Panc1 (cell line): Measurements from ENCODE around the gene CDK19. TPM values are rescaled to one million over a fixed set of nuclear protein-coding genes. Genes with fewer than 3 reads are reported as not detected.
A peak's percentile ranks its signal among the peaks of the same experiment; 100 is the strongest.
"Not testable (repeated sequence)": the region's sequence is repeated elsewhere in the genome, so short reads cannot be mapped to it uniquely, and the experiment has no call there.

Source experiments
- ATAC-seq: fragments of 200-7000 bp; cut with Tn5 transposase; 2 replicates; pipeline ENCODE4 v1.9.1; 2020; ENCODE audit warnings: mild to moderate bottlenecking, moderate library complexity
- BruUV-seq: library from RNA; stranded (reverse); fragments of 400-500 nt; replicated peaks from 2 replicates; lab custom pipeline; 2021; lab: Mats Ljungman, UMichigan
- CTCF ChIA-PET: fragments of 300-600 bp; sonication (Branson Sonifier 250); formaldehyde crosslinking; loops from one replicate; lab custom pipeline; 2022; ENCODE audit warnings: antibody characterized with exemption; lab: Charles Lee
- POLR2A ChIA-PET: fragments of 300-600 bp; sonication (Branson Sonifier 250); formaldehyde crosslinking; loops from one replicate; lab custom pipeline; 2022; ENCODE audit warnings: antibody characterized with exemption; lab: Charles Lee
- DNase-seq: peaks from one replicate; pipeline ENCODE4 v3.0.0-alpha.2; 2010; ENCODE audit warnings: low read depth, low spot score
- H3K27ac ChIP-seq: 2 replicates; pipeline ENCODE4 v1.5.1; 2011; ENCODE audit warnings: mild to moderate bottlenecking, low read length, inconsistent platforms
- H3K27me3 ChIP-seq: fragments of 200-500 bp; sonication (Bioruptor generic); 2 replicates; pipeline ENCODE4 v1.6.0; 2014; ENCODE audit warnings: low read length, inconsistent platforms; ENCODE audit not compliant: control insufficient read depth, insufficient read depth
- H3K36me3 ChIP-seq: fragments of 200-500 bp; sonication (Bioruptor generic); 2 replicates; pipeline ENCODE4 v1.5.1; 2014; ENCODE audit warnings: inconsistent platforms, mild to moderate bottlenecking, low read length, moderate library complexity; ENCODE audit not compliant: control insufficient read depth, insufficient read depth
- H3K4me1 ChIP-seq: 2 replicates; pipeline ENCODE4 v1.5.1; 2011; ENCODE audit warnings: inconsistent platforms, mild to moderate bottlenecking, low read length, moderate library complexity; ENCODE audit not compliant: control insufficient read depth, insufficient read depth
- H3K4me3 ChIP-seq, 2 experiments: 2 replicates each; pipeline ENCODE4 v1.5.1; 2011 to 2012; ENCODE audit warnings: low read depth in 2 of 2, low read length in 2 of 2, mild to moderate bottlenecking in 2 of 2, inconsistent platforms in 1 of 2, moderate library complexity in 1 of 2
- H3K9me3 ChIP-seq: fragments of 200-500 bp; sonication (Bioruptor generic); 2 replicates; pipeline ENCODE4 v1.5.1; 2014; ENCODE audit warnings: low read depth, mild to moderate bottlenecking, inconsistent platforms, low read length, moderate library complexity; ENCODE audit not compliant: control insufficient read depth, insufficient read depth
- CTCF ChIP-seq: fragments of 450-650 bp; IDR thresholded peaks from 2 replicates; pipeline ENCODE4 v1.5.1; 2017; ENCODE audit warnings: mild to moderate bottlenecking
- POLR2AphosphoS5 ChIP-seq: IDR thresholded peaks from 2 replicates; pipeline ENCODE4 v1.6.1; 2012; ENCODE audit warnings: mild to moderate bottlenecking, low read depth, low read length, moderate library complexity
- SIN3A ChIP-seq: IDR thresholded peaks from 2 replicates; pipeline ENCODE4 v1.6.1; 2012; ENCODE audit warnings: low read depth, mild to moderate bottlenecking, low read length, moderate library complexity, borderline replicate concordance; ENCODE audit not compliant: insufficient read depth
- TCF7L2 ChIP-seq: IDR thresholded peaks from 2 replicates; pipeline ENCODE4 v1.6.1; 2011; ENCODE audit warnings: mild to moderate bottlenecking, low read depth, low read length, inconsistent platforms
- in situ Hi-C: cut with HindIII; loops from 2 replicates; pipeline ENCODE4 v1.10.0; 2016; ENCODE audit warnings: low sequenced_read_pairs, low pct_unique_long_range_greater_than_20kb
- intact Hi-C: fragments of 100-400 bp; cut with micrococcal nuclease; formaldehyde crosslinking; loops from one replicate; pipeline ENCODE4 v1.10.0; 2022; ENCODE audit not compliant: unreplicated experiment
- total RNA-seq: library from RNA; stranded (reverse); gene quantifications from one replicate; pipeline ENCODE4 v1.2.1, GENCODE V29; 2021; ENCODE audit not compliant: unreplicated experiment
- TF ChIP-seq, protein P1 (sequence below), 2 experiments: IDR thresholded peaks; 2 replicates each; pipeline ENCODE4 v1.6.1; 2011 to 2012; ENCODE audit warnings: low read depth in 2 of 2, control low read depth in 1 of 2, low read length in 1 of 2, mild to moderate bottlenecking in 1 of 2, moderate library complexity in 1 of 2; ENCODE audit not compliant: insufficient read depth in 1 of 2

CDK19 gene
- total RNA-seq, 1 experiment from 2014 or later = 48.4 TPM

DNA sequence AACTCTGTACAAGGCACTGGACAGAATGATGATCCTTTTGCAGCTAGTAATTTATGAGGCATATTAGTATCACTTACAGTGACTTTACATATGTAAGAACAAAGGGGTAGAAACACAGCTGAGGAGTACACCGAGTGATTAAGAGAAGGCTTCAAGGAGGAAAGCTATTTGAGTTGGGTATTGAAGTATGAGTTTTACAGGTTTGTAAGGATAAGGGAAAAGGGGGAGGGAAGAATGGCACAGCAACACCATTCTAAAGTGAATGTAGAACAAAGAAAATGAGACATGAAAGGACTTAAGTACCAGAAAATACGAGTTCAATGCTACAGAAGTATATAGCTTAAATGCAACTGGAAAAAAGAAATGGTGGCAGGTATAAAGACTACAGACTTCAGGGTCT lies 5.5 kb downstream of the CDK19 start:
- POLR2A ChIA-PET = interaction anchor here (0.8 kb wide), 1 partner anchor 22 kb away, joined by 3 read pairs; no protein-coding TSS in a partner anchor
- Histone ChIP-seq H3K27ac (no peak overlapping the region), H3K36me3 (no peaks in the 10 kb centered on the region), H3K4me3 (no peak overlapping the region), H3K9me3 (no peaks in the 10 kb centered on the region), H3K4me1 (peaks cover 12% of the 10 kb centered on the region), H3K27me3 (no peaks in the 10 kb centered on the region)
- no peak for ATAC-seq
- TF ChIP-seq, protein P1, sequence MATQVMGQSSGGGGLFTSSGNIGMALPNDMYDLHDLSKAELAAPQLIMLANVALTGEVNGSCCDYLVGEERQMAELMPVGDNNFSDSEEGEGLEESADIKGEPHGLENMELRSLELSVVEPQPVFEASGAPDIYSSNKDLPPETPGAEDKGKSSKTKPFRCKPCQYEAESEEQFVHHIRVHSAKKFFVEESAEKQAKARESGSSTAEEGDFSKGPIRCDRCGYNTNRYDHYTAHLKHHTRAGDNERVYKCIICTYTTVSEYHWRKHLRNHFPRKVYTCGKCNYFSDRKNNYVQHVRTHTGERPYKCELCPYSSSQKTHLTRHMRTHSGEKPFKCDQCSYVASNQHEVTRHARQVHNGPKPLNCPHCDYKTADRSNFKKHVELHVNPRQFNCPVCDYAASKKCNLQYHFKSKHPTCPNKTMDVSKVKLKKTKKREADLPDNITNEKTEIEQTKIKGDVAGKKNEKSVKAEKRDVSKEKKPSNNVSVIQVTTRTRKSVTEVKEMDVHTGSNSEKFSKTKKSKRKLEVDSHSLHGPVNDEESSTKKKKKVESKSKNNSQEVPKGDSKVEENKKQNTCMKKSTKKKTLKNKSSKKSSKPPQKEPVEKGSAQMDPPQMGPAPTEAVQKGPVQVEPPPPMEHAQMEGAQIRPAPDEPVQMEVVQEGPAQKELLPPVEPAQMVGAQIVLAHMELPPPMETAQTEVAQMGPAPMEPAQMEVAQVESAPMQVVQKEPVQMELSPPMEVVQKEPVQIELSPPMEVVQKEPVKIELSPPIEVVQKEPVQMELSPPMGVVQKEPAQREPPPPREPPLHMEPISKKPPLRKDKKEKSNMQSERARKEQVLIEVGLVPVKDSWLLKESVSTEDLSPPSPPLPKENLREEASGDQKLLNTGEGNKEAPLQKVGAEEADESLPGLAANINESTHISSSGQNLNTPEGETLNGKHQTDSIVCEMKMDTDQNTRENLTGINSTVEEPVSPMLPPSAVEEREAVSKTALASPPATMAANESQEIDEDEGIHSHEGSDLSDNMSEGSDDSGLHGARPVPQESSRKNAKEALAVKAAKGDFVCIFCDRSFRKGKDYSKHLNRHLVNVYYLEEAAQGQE (IDR thresholded peaks at IDR 0.05; ENCODE audit: insufficient read depth in 1 of 2, low read depth in 2 of 2, low read length in 1 of 2) = no peak
- TF ChIP-seq TCF7L2 = no peak
- TF ChIP-seq CTCF = no peak
- no peak for TF ChIP-seq POLR2AphosphoS5
- TF ChIP-seq SIN3A = no peak
- in situ Hi-C loops = no loop called here
- BruUV-seq = TSS peak; percentile 17
- CTCF ChIA-PET = no interaction called here
- intact Hi-C loops = loop anchor here (5.0 kb wide), 1 partner anchor 127 kb away; no protein-coding TSS in a partner anchor
- DNase-seq = no peak

DNA sequence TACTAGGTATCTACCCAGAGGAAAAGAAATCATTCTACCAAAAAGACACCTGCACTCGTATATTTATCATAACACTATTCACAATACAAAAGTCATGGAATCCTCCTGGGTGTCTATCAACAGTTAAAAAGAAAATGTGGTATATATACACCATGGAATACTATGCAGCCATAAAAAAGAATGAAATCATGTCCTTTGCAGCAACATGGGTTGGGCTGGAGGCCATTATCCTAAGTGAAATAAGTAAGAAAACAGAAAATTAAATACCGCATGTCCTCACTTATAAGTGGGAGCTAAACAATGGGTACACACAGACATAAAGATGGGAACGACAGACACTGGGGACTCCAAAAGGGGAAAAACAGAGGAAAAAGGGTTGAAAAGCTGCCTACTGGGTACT lies 13.1 kb downstream of the CDK19 start:
- H3K36me3 ChIP-seq, BruUV-seq, in situ Hi-C loops, H3K9me3 ChIP-seq, CTCF ChIA-PET, DNase-seq, ATAC-seq, intact Hi-C loops, H3K27ac ChIP-seq, H3K4me1 ChIP-seq, H3K27me3 ChIP-seq, H3K4me3 ChIP-seq: not testable (repeated sequence)
- POLR2A ChIA-PET = interaction anchor here (0.7 kb wide), 1 partner anchor 13 kb away, joined by 5 read pairs; the partner anchor contains the start of gene CDK19

DNA sequence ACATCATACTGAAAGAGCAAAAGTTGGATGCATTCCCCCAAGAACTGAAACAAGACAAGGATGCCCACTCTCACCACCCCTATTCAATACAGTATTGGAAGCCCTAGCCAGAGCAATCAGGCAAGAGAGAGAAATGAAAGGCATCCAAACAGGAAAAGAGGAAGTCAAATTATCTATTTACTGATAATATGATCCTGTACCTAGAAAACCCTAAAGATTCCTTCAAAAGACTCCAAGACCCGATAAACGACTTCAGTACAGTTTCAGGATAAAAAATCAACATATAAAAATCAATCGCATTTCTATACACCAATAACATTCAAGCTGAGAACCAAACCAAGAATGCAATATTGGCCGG lies 14.5 kb downstream of the CDK19 start:
- intact Hi-C loops = no loop called here
- no peak overlapping the region for H3K27ac ChIP-seq
- in situ Hi-C loops = no loop called here
- DNase-seq = no peak
- ATAC-seq = no peak
- no peaks in the 10 kb centered on the region for H3K9me3 ChIP-seq
- no TSS peak for BruUV-seq
- H3K4me3 ChIP-seq = no peak overlapping the region
- H3K27me3 ChIP-seq = no peaks in the 10 kb centered on the region
- H3K4me1 ChIP-seq = no peaks in the 10 kb centered on the region
- TF ChIP-seq TCF7L2 (no peak), POLR2AphosphoS5 (no peak), CTCF (no peak), SIN3A (no peak)
- TF ChIP-seq, protein P1 (IDR thresholded peaks at IDR 0.05; ENCODE audit: insufficient read depth in 1 of 2, low read depth in 2 of 2, low read length in 1 of 2) = no peak
- ChIA-PET POLR2A (no interaction called here), CTCF (no interaction called here)
- H3K36me3 ChIP-seq = no peaks in the 10 kb centered on the region
